ENCODE measurements around the gene FUCA1. TPM values are rescaled to one million over a fixed set of nuclear protein-coding genes. Genes with fewer than 3 reads are reported as not detected.

Gene FUCA1
- total RNA-seq, 2 experiments from 2014 or later, result 4.9 to 5.2 TPM

- H3K4me1 Mint-ChIP-seq (ENCODE audit: low read depth), result peaks cover 11% of the 10 kb centered on the region
Measured at GRCh38 chr1:23798662-23799142, 69.4 kb downstream of the FUCA1 start.

GRCh38 chr1:23797478-23798448, 70.3 kb downstream of the FUCA1 start:
- no peak for DNase-seq
- H3K4me3 Mint-ChIP-seq, result no peak overlapping the region
- intact Hi-C loops (cut with micrococcal nuclease), result no loop called here
- CTCF ChIA-PET, result interaction anchor here (0.6 to 4.9 kb wide), 3 partner anchors 25 to 119 kb away, joined by 4 to 23 read pairs (median 4); no protein-coding TSS in a partner anchor
- H3K27me3 Mint-ChIP-seq (ENCODE audit: low read depth), result no peaks in the 10 kb centered on the region
- no peak overlapping the region for H3K27ac Mint-ChIP-seq
- H3K36me3 Mint-ChIP-seq (ENCODE audit: low read depth), result peaks cover 6% of the 10 kb centered on the region
- no peaks in the 10 kb centered on the region for H3K9me3 Mint-ChIP-seq
- peaks cover 14% of the 10 kb centered on the region for H3K4me1 Mint-ChIP-seq (ENCODE audit: low read depth)

More at GRCh38 chr1:23798662-23799142, 69.4 kb downstream of the FUCA1 start:
- intact Hi-C loops (cut with micrococcal nuclease), result no loop called here
- CTCF ChIA-PET, result interaction anchor here (0.6 to 4.9 kb wide), 3 partner anchors 24 to 118 kb away, joined by 4 to 23 read pairs (median 4); no protein-coding TSS in a partner anchor
- H3K9me3 Mint-ChIP-seq, result no peaks in the 10 kb centered on the region
- H3K36me3 Mint-ChIP-seq (ENCODE audit: low read depth), result peaks cover 6% of the 10 kb centered on the region
- no peak for DNase-seq
- no peaks in the 10 kb centered on the region for H3K27me3 Mint-ChIP-seq (ENCODE audit: low read depth)
- H3K4me3 Mint-ChIP-seq, result peak overlapping the region; percentile 92
- no peak overlapping the region for H3K27ac Mint-ChIP-seq

GRCh38 chr1:23796466-23797271, 71.4 kb downstream of the FUCA1 start:
- CTCF ChIA-PET, result no interaction called here
- no peak for DNase-seq
- H3K4me3 Mint-ChIP-seq, result no peak overlapping the region
- peaks cover 22% of the 10 kb centered on the region for H3K4me1 Mint-ChIP-seq (ENCODE audit: low read depth)
- H3K9me3 Mint-ChIP-seq, result no peaks in the 10 kb centered on the region
- H3K27ac Mint-ChIP-seq, result no peak overlapping the region
- intact Hi-C loops (cut with micrococcal nuclease), result no loop called here
- peaks cover 6% of the 10 kb centered on the region for H3K36me3 Mint-ChIP-seq (ENCODE audit: low read depth)
- no peaks in the 10 kb centered on the region for H3K27me3 Mint-ChIP-seq (ENCODE audit: low read depth)

- intact Hi-C loops (cut with micrococcal nuclease), result no loop called here
- H3K9me3 Mint-ChIP-seq, result no peaks in the 10 kb centered on the region
- no peaks in the 10 kb centered on the region for H3K27me3 Mint-ChIP-seq (ENCODE audit: low read depth)
- peaks cover 24% of the 10 kb centered on the region for H3K4me1 Mint-ChIP-seq (ENCODE audit: low read depth)
- no peak overlapping the region for H3K4me3 Mint-ChIP-seq
- no peak for DNase-seq
- CTCF ChIA-PET, result no interaction called here
- no peak overlapping the region for H3K27ac Mint-ChIP-seq
- peaks cover 8% of the 10 kb centered on the region for H3K36me3 Mint-ChIP-seq (ENCODE audit: low read depth)
Measured at GRCh38 chr1:23795676-23796465, 72.2 kb downstream of the FUCA1 start.

Other genes starting within 250 kb of the FUCA1 start
- 1,000 to 10,000 TPM; 1,701 to 1,742 TPM for gene RPL11, start 176.5 kb downstream of the FUCA1 start, total RNA-seq
- gene ELOA, start 124.8 kb downstream of the FUCA1 start, total RNA-seq, result 10 to 100 TPM; 21.8 to 22.6 TPM
- gene PITHD1, start 89.9 kb downstream of the FUCA1 start, total RNA-seq, result 10 to 100 TPM; 73.8 to 75.1 TPM
- 10 to 100 TPM; 48.1 to 49.7 TPM for gene LYPLA2, start 77.1 kb downstream of the FUCA1 start, total RNA-seq
- gene GALE, start 67.5 kb downstream of the FUCA1 start, total RNA-seq, result 10 to 100 TPM; 19.7 to 23.1 TPM
- gene HMGCL, start 42.9 kb downstream of the FUCA1 start, total RNA-seq, result 10 to 100 TPM; 31.5 to 34.5 TPM
- gene CNR2, start 45.1 kb upstream of the FUCA1 start, total RNA-seq, result not detected
- 100 to 1,000 TPM; 178 to 209 TPM for gene PNRC2, start 91.5 kb upstream of the FUCA1 start, total RNA-seq
- gene SRSF10, start 112.0 kb upstream of the FUCA1 start, total RNA-seq, result 100 to 1,000 TPM; 169 to 178 TPM
- not detected for gene MYOM3, start 243.8 kb upstream of the FUCA1 start, total RNA-seq

All from activated naive CD4-positive, alpha-beta T cell treated with anti-CD3 and anti-CD28 coated beads for 36 hours (primary cell).